Type B pancreatic cell (in vitro differentiated cells): Measurements from ENCODE around the gene RNF220. TPM values are rescaled to one million over a fixed set of nuclear protein-coding genes. Genes with fewer than 3 reads are reported as not detected.

ENCODE experiments used
- DNase-seq: peaks from one replicate; pipeline ENCODE4 v3.0.0; 2021; ENCODE audit warnings: mixed read lengths; ENCODE audit not compliant: unreplicated experiment; ENCODE audit errors: extremely low spot score
- H3K27ac Mint-ChIP-seq: 2 replicates; pipeline ENCODE4 v1.8.0; 2021; ENCODE audit warnings: mild to moderate bottlenecking, mixed read lengths
- H3K27me3 Mint-ChIP-seq: 2 replicates; pipeline ENCODE4 v1.8.0; 2021; ENCODE audit warnings: mixed read lengths
- H3K36me3 Mint-ChIP-seq: 2 replicates; pipeline ENCODE4 v1.8.0; 2021; ENCODE audit warnings: mixed read lengths
- H3K4me1 Mint-ChIP-seq: one replicate; pipeline ENCODE4 v1.8.0; 2021; ENCODE audit warnings: mixed read lengths; ENCODE audit not compliant: unreplicated experiment
- H3K4me3 Mint-ChIP-seq: 2 replicates; pipeline ENCODE4 v1.8.0; 2021; ENCODE audit warnings: mild to moderate bottlenecking, mixed read lengths
- H3K9me3 Mint-ChIP-seq: 2 replicates; pipeline ENCODE4 v1.8.0; 2021; ENCODE audit warnings: mixed read lengths
- CTCF ChIP-seq: fragments of 200-600 bp; sonication (generic); conservative IDR thresholded peaks from 2 replicates; pipeline ENCODE4 v1.5.0; 2021; ENCODE audit warnings: antibody characterized with exemption, mild to moderate bottlenecking
- total RNA-seq: library from RNA; stranded (reverse); gene quantifications from 2 replicates; pipeline ENCODE4 v1.2.1, GENCODE V29; 2021; ENCODE audit warnings: low replicate concordance

RNF220 gene
- total RNA-seq, 1 donor from 2014 or later, result 87.1 TPM

GRCh38 chr1:44553127-44553758 is 148.2 kb downstream of the RNF220 start:
- no peak for DNase-seq
- Mint-ChIP-seq H3K4me1 (peaks cover 5% of the 10 kb centered on the region), H3K4me3 (no peak overlapping the region), H3K36me3 (peaks cover 4% of the 10 kb centered on the region), H3K9me3 (peaks cover 4% of the 10 kb centered on the region), H3K27ac (peak overlapping the region; percentile 67), H3K27me3 (peaks cover 58% of the 10 kb centered on the region)
- TF ChIP-seq CTCF, result no peak

GRCh38 chr1:44553771-44554170 is 148.7 kb downstream of the RNF220 start:
- no peak for DNase-seq
- Mint-ChIP-seq H3K4me1 (peaks cover 5% of the 10 kb centered on the region), H3K36me3 (peaks cover 4% of the 10 kb centered on the region), H3K4me3 (no peak overlapping the region), H3K9me3 (peaks cover 4% of the 10 kb centered on the region), H3K27me3 (peaks cover 58% of the 10 kb centered on the region), H3K27ac (no peak overlapping the region)
- TF ChIP-seq CTCF, result no peak

- Mint-ChIP-seq H3K4me1 (peaks cover 8% of the 10 kb centered on the region), H3K27me3 (peaks cover 56% of the 10 kb centered on the region), H3K27ac (no peak overlapping the region), H3K4me3 (no peak overlapping the region), H3K9me3 (peaks cover 4% of the 10 kb centered on the region), H3K36me3 (peaks cover 4% of the 10 kb centered on the region)
- DNase-seq, result no peak
- no peak for TF ChIP-seq CTCF
Measured at GRCh38 chr1:44554706-44555105, 149.7 kb downstream of the RNF220 start.

GRCh38 chr1:44557778-44558177 is 152.7 kb downstream of the RNF220 start:
- H3K9me3 Mint-ChIP-seq, result peaks cover 3% of the 10 kb centered on the region
- no peak for DNase-seq
- no peak for TF ChIP-seq CTCF
- H3K27me3 Mint-ChIP-seq, result peaks cover 59% of the 10 kb centered on the region
- peaks cover 3% of the 10 kb centered on the region for H3K36me3 Mint-ChIP-seq
- H3K4me3 Mint-ChIP-seq, result no peak overlapping the region
- H3K27ac Mint-ChIP-seq, result no peak overlapping the region
- peaks cover 10% of the 10 kb centered on the region for H3K4me1 Mint-ChIP-seq

GRCh38 chr1:44558883-44559282 is 153.8 kb downstream of the RNF220 start:
- Mint-ChIP-seq H3K4me1 (peaks cover 7% of the 10 kb centered on the region), H3K4me3 (no peak overlapping the region), H3K27me3 (peaks cover 59% of the 10 kb centered on the region), H3K27ac (no peak overlapping the region), H3K9me3 (no peaks in the 10 kb centered on the region), H3K36me3 (no peaks in the 10 kb centered on the region)
- TF ChIP-seq CTCF, result no peak
- no peak for DNase-seq
